HL-60 (cell line): ENCODE results near the gene C6orf58.
A peak's percentile ranks its signal among the peaks of the same experiment; 100 is the strongest.

ENCODE experiments used
- DNase-seq, 2 experiments: peaks; one replicate each; pipeline ENCODE4 v3.0.0-alpha.2; 2010 to 2020; ENCODE audit warnings: low read depth in 1 of 2, low spot score in 1 of 2
- H3K27ac ChIP-seq: fragments of 250-450 bp; sonication (Bioruptor Pico); replicated peaks from 2 replicates; pipeline ENCODE4 v1.5.1; 2020; ENCODE audit warnings: mild to moderate bottlenecking, moderate library complexity
- H3K27me3 ChIP-seq: fragments of 250-450 bp; sonication (Bioruptor Pico); 2 replicates; pipeline ENCODE4 v1.5.1; 2021; ENCODE audit warnings: mild to moderate bottlenecking, moderate library complexity; ENCODE audit not compliant: insufficient read depth, poor library complexity, severe bottlenecking
- H3K4me3 ChIP-seq: replicated peaks from 2 replicates; pipeline ENCODE4 v1.5.1; 2011; ENCODE audit warnings: mild to moderate bottlenecking, control low read depth, low read length; ENCODE audit not compliant: insufficient read depth
- GABPA ChIP-seq: IDR thresholded peaks from 2 replicates; pipeline ENCODE4 v1.6.1; 2012; ENCODE audit warnings: low read depth
- POLR2AphosphoS5 ChIP-seq: IDR thresholded peaks from 2 replicates; pipeline ENCODE4 v1.6.1; 2012; ENCODE audit warnings: low read depth
- SPI1 ChIP-seq: IDR thresholded peaks from 2 replicates; pipeline ENCODE4 v1.6.1; 2012; ENCODE audit warnings: low read depth, mild to moderate bottlenecking, borderline replicate concordance
- long read RNA-seq: library from polyadenylated mRNA; unstranded; transcript quantifications from one replicate; pipeline ENCODE4 v2.0.0, GENCODE V29; 2020
- TF ChIP-seq, protein P1 (sequence below): IDR thresholded peaks from one replicate; pipeline ENCODE4 v1.5.1; 2011; ENCODE audit warnings: low read length, control low read depth, inconsistent platforms; ENCODE audit not compliant: insufficient read depth
- TF ChIP-seq, protein P2 (sequence below): IDR thresholded peaks from 2 replicates; pipeline ENCODE4 v1.6.1; 2012; ENCODE audit warnings: low read depth; ENCODE audit not compliant: insufficient replicate concordance

Gene C6orf58
- long read RNA-seq, result 0 reads

DNA sequence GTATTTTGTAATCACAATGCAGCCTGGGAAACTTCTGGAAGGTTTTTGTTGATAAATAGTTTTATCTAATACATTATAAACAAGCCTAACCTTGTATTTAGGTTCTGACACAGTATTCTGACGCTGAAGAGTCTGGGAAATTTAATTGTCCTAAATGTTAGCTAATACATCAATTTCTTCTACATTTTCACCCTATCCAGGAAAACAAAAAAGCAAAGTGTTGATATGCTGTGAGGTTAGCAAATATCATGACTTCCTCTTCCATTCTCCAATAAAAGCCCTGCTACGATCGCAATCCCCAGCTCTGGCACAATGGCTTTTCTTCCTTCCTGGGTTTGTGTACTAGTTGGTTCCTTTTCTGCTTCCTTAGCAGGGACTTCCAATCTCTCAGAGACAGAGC, at the start of gene C6orf58:
Gene C6orf58 (plus strand): TSS at position 301 of the 400 bp plus-strand sequence. CDS start 12 bp downstream, at position 313.
- Histone ChIP-seq H3K27ac (no peak within 1 kb of the TSS), H3K27me3 (no peaks in the 10 kb centered on the region), H3K4me3 (no peak within 1 kb of the TSS)
- peak in 1 of 2 experiments; percentile 36 for DNase-seq
- TF ChIP-seq, protein P1, sequence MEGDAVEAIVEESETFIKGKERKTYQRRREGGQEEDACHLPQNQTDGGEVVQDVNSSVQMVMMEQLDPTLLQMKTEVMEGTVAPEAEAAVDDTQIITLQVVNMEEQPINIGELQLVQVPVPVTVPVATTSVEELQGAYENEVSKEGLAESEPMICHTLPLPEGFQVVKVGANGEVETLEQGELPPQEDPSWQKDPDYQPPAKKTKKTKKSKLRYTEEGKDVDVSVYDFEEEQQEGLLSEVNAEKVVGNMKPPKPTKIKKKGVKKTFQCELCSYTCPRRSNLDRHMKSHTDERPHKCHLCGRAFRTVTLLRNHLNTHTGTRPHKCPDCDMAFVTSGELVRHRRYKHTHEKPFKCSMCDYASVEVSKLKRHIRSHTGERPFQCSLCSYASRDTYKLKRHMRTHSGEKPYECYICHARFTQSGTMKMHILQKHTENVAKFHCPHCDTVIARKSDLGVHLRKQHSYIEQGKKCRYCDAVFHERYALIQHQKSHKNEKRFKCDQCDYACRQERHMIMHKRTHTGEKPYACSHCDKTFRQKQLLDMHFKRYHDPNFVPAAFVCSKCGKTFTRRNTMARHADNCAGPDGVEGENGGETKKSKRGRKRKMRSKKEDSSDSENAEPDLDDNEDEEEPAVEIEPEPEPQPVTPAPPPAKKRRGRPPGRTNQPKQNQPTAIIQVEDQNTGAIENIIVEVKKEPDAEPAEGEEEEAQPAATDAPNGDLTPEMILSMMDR, result no peak
- TF ChIP-seq, protein P2, sequence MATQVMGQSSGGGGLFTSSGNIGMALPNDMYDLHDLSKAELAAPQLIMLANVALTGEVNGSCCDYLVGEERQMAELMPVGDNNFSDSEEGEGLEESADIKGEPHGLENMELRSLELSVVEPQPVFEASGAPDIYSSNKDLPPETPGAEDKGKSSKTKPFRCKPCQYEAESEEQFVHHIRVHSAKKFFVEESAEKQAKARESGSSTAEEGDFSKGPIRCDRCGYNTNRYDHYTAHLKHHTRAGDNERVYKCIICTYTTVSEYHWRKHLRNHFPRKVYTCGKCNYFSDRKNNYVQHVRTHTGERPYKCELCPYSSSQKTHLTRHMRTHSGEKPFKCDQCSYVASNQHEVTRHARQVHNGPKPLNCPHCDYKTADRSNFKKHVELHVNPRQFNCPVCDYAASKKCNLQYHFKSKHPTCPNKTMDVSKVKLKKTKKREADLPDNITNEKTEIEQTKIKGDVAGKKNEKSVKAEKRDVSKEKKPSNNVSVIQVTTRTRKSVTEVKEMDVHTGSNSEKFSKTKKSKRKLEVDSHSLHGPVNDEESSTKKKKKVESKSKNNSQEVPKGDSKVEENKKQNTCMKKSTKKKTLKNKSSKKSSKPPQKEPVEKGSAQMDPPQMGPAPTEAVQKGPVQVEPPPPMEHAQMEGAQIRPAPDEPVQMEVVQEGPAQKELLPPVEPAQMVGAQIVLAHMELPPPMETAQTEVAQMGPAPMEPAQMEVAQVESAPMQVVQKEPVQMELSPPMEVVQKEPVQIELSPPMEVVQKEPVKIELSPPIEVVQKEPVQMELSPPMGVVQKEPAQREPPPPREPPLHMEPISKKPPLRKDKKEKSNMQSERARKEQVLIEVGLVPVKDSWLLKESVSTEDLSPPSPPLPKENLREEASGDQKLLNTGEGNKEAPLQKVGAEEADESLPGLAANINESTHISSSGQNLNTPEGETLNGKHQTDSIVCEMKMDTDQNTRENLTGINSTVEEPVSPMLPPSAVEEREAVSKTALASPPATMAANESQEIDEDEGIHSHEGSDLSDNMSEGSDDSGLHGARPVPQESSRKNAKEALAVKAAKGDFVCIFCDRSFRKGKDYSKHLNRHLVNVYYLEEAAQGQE, result no peak
- no peak for TF ChIP-seq GABPA
- TF ChIP-seq POLR2AphosphoS5, result no peak
- peak; percentile 39; the same call in 1 of the 2 replicates for TF ChIP-seq SPI1

DNA sequence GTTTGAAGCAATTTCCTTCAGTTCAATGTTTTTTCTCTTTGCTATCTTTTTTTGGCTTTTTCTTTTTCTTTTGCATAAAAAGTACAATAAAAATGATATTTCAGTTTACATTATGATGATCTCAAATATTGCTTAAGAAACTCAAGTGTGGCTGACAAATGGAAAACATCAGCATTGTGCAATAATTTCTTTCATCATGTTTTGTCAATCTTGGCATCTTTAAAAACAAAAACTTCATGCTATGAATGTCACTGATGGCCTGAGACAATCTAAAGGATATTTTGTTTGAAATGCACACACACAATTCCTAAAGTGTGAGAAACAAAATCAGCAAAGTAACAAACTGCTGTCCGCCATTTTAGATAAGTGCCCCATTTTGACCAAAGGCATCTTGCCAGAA, 44.0 kb upstream of the C6orf58 start:
- Histone ChIP-seq H3K27me3 (no peaks in the 10 kb centered on the region), H3K4me3 (no peak overlapping the region), H3K27ac (no peak overlapping the region)
- TF ChIP-seq, protein P1, result no peak
- TF ChIP-seq, protein P2, result no peak
- TF ChIP-seq GABPA, result no peak
- TF ChIP-seq POLR2AphosphoS5, result no peak
- DNase-seq, result no peak

DNA sequence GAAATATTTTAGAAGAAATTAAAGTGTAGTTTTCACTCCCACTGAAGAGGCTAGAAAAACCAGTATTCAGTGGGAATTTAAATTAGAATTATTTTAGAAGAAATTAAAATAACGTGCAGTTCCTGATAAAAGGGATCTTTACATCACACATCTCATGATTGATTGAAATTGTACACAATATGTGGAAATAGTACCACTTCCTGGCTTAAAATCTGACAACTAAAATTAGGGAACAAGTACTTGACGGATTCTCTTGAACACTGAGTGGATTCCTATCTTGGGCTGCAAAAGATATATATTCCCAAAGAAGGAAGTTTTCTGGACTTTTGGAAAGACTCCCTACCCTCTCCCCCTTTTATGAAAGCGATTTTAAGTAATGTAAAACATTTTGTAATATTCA, 43.2 kb upstream of the C6orf58 start:
- TF ChIP-seq, protein P2, result no peak
- TF ChIP-seq, protein P1, result no peak
- TF ChIP-seq POLR2AphosphoS5, result no peak
- TF ChIP-seq SPI1, result no peak
- Histone ChIP-seq H3K27ac (no peak overlapping the region), H3K27me3 (no peaks in the 10 kb centered on the region), H3K4me3 (no peak overlapping the region)
- DNase-seq, result no peak
